Heart left ventricle (tissue), 13 donors: ENCODE data around the gene HLCS.

ENCODE experiments used
- POLR2A ChIP-seq, 2 donors: fragments of 450-650 bp; IDR thresholded peaks; one replicate each; pipeline ENCODE4 v1.6.1; 2017; ENCODE audit warnings: antibody characterized with exemption in 2 of 2, mild to moderate bottlenecking in 2 of 2, moderate library complexity in 2 of 2
- TF ChIP-seq, protein P1 (sequence below), 12 donors: fragments of 200-600 bp; sonication (generic) in 4 of 12; IDR thresholded peaks; one replicate each; pipeline versions ENCODE4 v1.5.0 to v1.8.0; 2018 to 2022; ENCODE audit warnings: antibody characterized with exemption in 12 of 12, mild to moderate bottlenecking in 5 of 12
- donor health status: ischemic (EF 13 %, LVEDD 7.1; RV severe dilation, severe dysfunction).
- donor health status: DM: no; HTN: yes; CAD: no.
- donor health status: DM: no; HTN: no; CAD: no.
- donor health status: ischemic (EF 25% LVEDD 6.9; RV normal size, moderate dysfunction).
- donor health status: ischemic (EF 25% LVEDD 5.7; RV mildly dilated, moderate dysfunction).
- donor health status: ischemic (EF 35%, LVEDD 5.7; RV mildly dilated, moderate dysfunction).
- donor health status: nonischemic (EF 11% LVEDD 7.7; RV severe dilation, severe dysfunction).
- donor health status: DM: yes; HTN: yes; CAD: no.
- donor health status: PGD.
- donor health status: ischemic (EF 29% LVEDD 5.4; RV normal size, mild dysfunction).
- donor health status: nonischemic (EF 23%, LVEDD 6.1; RV moderate dilation, normal function).

DNA sequence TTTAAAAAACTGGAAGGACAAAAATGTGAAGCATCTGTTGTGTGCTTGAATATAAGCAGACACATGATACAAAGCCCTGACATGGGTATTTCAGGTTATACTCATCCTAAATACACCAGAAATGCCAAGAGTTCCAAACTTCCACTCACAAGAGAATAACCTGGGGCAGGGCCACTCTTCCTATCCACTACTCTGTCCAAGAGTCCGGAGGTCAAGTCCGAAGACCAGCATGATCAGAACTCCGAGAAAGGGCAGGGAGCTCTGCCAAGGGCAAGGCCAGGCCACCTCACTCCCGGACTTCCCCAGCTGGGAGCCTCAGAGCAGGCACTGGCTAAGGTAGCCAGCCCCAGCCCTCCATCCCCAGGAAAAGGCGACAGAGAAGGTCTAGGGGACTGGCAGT lies 37.5 kb downstream of the HLCS start:
- TF ChIP-seq POLR2A (IDR thresholded peaks at IDR 0.05) = no peak
- TF ChIP-seq, protein P1, sequence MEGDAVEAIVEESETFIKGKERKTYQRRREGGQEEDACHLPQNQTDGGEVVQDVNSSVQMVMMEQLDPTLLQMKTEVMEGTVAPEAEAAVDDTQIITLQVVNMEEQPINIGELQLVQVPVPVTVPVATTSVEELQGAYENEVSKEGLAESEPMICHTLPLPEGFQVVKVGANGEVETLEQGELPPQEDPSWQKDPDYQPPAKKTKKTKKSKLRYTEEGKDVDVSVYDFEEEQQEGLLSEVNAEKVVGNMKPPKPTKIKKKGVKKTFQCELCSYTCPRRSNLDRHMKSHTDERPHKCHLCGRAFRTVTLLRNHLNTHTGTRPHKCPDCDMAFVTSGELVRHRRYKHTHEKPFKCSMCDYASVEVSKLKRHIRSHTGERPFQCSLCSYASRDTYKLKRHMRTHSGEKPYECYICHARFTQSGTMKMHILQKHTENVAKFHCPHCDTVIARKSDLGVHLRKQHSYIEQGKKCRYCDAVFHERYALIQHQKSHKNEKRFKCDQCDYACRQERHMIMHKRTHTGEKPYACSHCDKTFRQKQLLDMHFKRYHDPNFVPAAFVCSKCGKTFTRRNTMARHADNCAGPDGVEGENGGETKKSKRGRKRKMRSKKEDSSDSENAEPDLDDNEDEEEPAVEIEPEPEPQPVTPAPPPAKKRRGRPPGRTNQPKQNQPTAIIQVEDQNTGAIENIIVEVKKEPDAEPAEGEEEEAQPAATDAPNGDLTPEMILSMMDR (IDR thresholded peaks at IDR 0.05) = no peak
